ENCODE data around the gene PITPNM1. TPM values are rescaled to one million over a fixed set of nuclear protein-coding genes. Genes with fewer than 3 reads are reported as not detected.

PITPNM1 gene
- total and polyA plus RNA-seq, 2 donors, result 21.6 to 57.2 TPM

DNA sequence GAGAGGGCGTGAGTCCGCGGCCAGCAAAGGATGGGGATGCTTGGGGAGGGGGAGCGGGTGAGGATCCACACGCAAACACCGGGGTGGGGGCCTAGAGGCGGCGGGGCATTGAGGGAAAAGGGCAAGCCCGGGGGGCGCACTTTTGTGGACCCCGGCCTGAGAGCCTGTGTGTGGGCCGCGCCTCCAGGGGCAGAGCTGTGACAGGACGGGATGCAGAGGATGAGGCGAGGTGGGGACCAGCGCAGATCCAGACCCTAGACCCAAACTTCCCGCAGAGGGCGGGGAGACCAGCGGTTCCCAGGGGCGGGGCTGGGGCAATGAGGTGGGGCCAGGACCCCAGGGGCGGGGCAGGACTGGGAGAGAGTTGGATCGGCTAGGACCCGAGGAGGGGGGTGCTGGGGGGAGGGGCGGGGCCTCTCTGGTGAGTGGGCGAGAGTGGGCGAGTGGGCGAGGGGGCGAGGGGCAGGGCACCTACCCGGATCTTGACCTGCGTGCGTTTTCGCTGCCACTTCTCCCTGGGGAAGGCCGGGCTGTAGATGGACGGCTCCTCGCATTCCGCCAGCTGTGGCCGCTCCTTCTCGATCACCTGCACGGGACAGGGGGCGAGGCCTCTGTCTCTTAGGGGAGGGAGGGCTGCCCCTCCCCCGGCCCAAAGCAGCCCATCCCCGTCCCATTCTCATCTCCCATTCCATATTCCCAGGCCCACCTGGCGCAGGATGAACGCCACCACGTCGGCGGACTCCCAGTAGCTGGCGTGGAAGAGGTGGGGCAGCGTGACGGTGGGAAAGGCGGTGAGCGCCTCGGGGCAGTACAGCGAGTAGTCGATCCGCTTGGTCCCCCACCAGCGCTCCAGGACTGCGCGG lies 10.6 kb downstream of the PITPNM1 start:
- Histone ChIP-seq H3K9me3 (ENCODE audit: control insufficient read depth in 2 of 2, insufficient read depth in 1 of 2, low read length in 1 of 2) (no peaks in the 10 kb centered on the region), H3K4me3 (ENCODE audit: low read length in 2 of 2) (no peak overlapping the region), H3K27me3 (ENCODE audit: control insufficient read depth in 2 of 2, insufficient read depth in 1 of 2, low read length in 1 of 2) (no peaks in the 10 kb centered on the region), H3K36me3 (ENCODE audit: control insufficient read depth in 2 of 2, insufficient read depth in 2 of 2, low read length in 1 of 2) (peaks cover 68 to 96% of the 10 kb centered on the region in 2 donors), H3K27ac (ENCODE audit: low read depth in 1 of 2, low read length in 1 of 2) (no peak overlapping the region), H3K4me1 (ENCODE audit: control insufficient read depth in 2 of 2, insufficient read depth in 2 of 2, low read length in 2 of 2) (peaks cover 0 to 2% of the 10 kb centered on the region in 2 donors)
- WGBS, result 98% methylated on average over 59 of the region's 59 CpGs
- no peak for DNase-seq (ENCODE audit: low read depth in 6 of 9, low spot score in 9 of 9)

DNA sequence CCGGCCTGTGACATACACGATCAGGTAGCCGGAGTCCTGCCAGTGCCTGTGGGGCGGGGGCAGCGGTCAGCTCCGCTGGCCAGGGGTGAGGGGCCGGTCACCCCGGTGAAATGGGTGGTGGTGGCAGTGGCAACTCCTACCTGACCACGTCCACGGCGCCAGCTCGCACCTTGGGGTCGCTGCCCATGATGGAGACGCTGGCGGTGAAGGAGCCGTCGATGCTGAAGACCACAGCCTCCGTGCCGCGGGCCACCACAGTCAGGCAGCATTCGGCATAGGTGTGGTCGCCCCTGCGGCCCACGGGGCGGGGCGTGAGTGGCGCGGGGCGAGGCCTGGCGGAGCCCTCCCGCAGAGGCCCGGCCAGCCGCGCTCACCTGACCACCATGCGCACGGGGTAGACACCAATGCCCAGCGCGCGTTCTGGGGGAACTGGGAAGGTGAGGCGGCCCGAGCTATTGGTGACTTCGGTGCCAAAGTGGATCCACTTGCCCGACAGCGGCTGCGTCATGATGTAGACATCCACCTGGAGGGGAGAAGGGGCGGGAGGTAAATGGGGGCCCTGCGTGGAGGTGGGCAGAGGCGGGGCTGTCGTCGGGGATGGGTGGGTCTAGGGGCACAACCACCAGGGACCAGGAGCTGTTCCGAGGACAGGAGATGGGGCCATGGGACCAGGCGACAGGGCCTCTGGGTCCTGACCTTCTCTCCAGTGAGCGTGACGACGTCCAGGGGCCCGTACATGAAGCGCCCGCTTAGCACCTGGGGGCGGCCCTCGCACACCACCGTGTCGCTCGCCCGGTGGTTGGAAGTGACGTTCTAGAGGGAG lies 11.4 kb downstream of the PITPNM1 start:
- Histone ChIP-seq H3K4me3 (ENCODE audit: low read length in 2 of 2) (no peak overlapping the region), H3K9me3 (ENCODE audit: control insufficient read depth in 2 of 2, insufficient read depth in 1 of 2, low read length in 1 of 2) (no peaks in the 10 kb centered on the region), H3K36me3 (ENCODE audit: control insufficient read depth in 2 of 2, insufficient read depth in 2 of 2, low read length in 1 of 2) (peaks cover 76 to 98% of the 10 kb centered on the region in 2 donors), H3K4me1 (ENCODE audit: control insufficient read depth in 2 of 2, insufficient read depth in 2 of 2, low read length in 2 of 2) (peaks cover 0 to 8% of the 10 kb centered on the region in 2 donors), H3K27me3 (ENCODE audit: control insufficient read depth in 2 of 2, insufficient read depth in 1 of 2, low read length in 1 of 2) (no peaks in the 10 kb centered on the region), H3K27ac (ENCODE audit: low read depth in 1 of 2, low read length in 1 of 2) (no peak overlapping the region)
- no peak for DNase-seq (ENCODE audit: low read depth in 6 of 9, low spot score in 9 of 9)
- WGBS, result 98% methylated on average over 65 of the region's 65 CpGs

DNA sequence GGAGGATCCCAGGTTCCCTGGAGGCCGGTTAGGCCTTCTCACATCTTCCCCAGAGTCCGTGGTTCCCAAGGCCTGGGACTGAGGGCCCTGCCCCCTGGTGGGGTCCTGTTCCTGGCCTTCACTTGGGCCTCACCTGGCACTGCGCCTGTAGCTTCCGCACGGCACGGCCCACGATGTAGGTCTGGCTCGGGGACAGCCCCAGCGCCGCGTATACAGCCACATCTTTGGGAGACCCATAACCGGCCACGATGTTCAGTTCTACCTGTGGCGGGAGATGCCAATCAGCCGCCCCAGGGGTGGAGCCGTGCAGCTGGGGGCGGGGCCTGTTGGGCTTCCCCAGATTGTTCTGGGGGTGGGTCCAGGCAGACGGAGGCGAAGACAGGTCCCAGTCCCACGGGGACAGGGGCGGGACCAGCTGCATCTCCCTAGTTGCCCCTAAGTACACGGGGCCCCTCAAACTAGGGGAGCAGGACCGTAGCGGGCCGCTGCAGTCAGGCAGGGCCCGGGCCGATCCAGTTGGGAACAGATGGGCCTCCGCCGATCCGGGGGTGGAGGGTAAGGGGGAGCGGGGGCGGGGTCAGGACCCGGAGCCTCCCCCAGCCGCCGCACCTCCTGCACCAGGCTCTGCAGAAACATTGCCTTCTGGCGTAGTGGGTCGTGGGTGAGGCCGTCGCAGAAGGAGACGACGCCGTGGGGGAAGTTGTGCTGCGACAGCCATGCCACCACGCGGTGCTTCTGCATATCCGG lies 12.2 kb downstream of the PITPNM1 start:
- no peaks in the 10 kb centered on the region for H3K9me3 ChIP-seq (ENCODE audit: control insufficient read depth in 2 of 2, insufficient read depth in 1 of 2, low read length in 1 of 2)
- H3K27ac ChIP-seq (ENCODE audit: low read depth in 1 of 2, low read length in 1 of 2), result no peak overlapping the region
- H3K4me1 ChIP-seq (ENCODE audit: control insufficient read depth in 2 of 2, insufficient read depth in 2 of 2, low read length in 2 of 2), result peaks cover 0 to 8% of the 10 kb centered on the region in 2 donors
- 94% methylated on average over 46 of the region's 46 CpGs for WGBS
- no peak overlapping the region for H3K4me3 ChIP-seq (ENCODE audit: low read length in 2 of 2)
- H3K36me3 ChIP-seq (ENCODE audit: control insufficient read depth in 2 of 2, insufficient read depth in 2 of 2, low read length in 1 of 2), result peaks cover 76 to 98% of the 10 kb centered on the region in 2 donors
- H3K27me3 ChIP-seq (ENCODE audit: control insufficient read depth in 2 of 2, insufficient read depth in 1 of 2, low read length in 1 of 2), result no peaks in the 10 kb centered on the region
- DNase-seq (ENCODE audit: low read depth in 6 of 9, low spot score in 9 of 9), result no peak

- Histone ChIP-seq H3K27me3 (ENCODE audit: control insufficient read depth in 2 of 2, insufficient read depth in 1 of 2, low read length in 1 of 2) (no peaks in the 10 kb centered on the region), H3K4me1 (ENCODE audit: control insufficient read depth in 2 of 2, insufficient read depth in 2 of 2, low read length in 2 of 2) (peaks cover 0 to 8% of the 10 kb centered on the region in 2 donors), H3K9me3 (ENCODE audit: control insufficient read depth in 2 of 2, insufficient read depth in 1 of 2, low read length in 1 of 2) (no peaks in the 10 kb centered on the region), H3K4me3 (ENCODE audit: low read length in 2 of 2) (no peak overlapping the region), H3K36me3 (ENCODE audit: control insufficient read depth in 2 of 2, insufficient read depth in 2 of 2, low read length in 1 of 2) (peaks cover 82 to 93% of the 10 kb centered on the region in 2 donors), H3K27ac (ENCODE audit: low read depth in 1 of 2, low read length in 1 of 2) (no peak overlapping the region)
- no peak for DNase-seq (ENCODE audit: low read depth in 6 of 9, low spot score in 9 of 9)
- 97% methylated on average over 19 of the region's 19 CpGs for WGBS
These were observed 13.0 kb downstream of the PITPNM1 start for GRCh38 chr11:67492069-67492727.

DNA sequence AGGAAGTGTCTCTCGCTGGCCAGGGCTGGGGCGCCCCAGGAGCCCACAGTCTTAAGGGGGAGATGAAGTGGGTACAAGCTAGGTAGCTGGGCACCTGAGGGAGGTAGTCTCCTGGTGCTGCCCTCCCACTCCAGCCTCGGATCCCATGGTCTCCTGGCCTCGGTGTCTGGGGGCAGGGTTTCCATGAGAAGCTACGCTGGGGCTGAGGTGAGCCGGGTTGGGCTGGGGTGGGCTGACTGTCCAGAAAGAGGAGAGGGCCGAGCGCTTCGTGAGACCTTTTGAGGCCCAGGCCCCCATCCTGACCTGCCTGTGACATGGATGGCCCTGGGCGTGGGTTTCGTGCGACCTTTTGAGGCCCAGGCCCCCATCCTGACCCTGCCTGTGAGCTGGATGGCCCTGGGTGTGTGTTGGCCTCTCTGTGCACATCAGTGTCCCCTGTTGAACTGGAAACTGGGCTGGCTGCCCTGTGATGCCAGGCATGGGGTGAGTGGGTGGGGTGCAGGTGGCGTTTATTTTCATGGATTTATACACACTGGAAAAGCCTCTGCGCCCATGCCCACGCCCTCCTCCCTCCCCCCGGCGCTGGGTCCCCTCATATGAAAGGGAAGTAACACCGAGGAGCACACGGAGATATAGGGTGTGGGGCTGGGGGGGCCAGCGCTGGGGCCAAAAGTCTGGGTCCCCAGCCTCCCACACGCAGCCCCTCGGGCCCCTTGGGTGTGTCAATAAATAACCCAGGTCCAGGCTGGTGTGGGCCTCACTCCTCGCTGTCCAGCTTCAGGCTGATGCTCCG lies 13.7 kb downstream of the PITPNM1 start:
- Histone ChIP-seq H3K4me1 (ENCODE audit: control insufficient read depth in 2 of 2, insufficient read depth in 2 of 2, low read length in 2 of 2) (peaks cover 6 to 12% of the 10 kb centered on the region in 2 donors), H3K36me3 (ENCODE audit: control insufficient read depth in 2 of 2, insufficient read depth in 2 of 2, low read length in 1 of 2) (peaks cover 89 to 91% of the 10 kb centered on the region in 2 donors), H3K27ac (ENCODE audit: low read depth in 1 of 2, low read length in 1 of 2) (no peak overlapping the region), H3K4me3 (ENCODE audit: low read length in 2 of 2) (no peak overlapping the region), H3K27me3 (ENCODE audit: control insufficient read depth in 2 of 2, insufficient read depth in 1 of 2, low read length in 1 of 2) (no peaks in the 10 kb centered on the region), H3K9me3 (ENCODE audit: control insufficient read depth in 2 of 2, insufficient read depth in 1 of 2, low read length in 1 of 2) (no peaks in the 10 kb centered on the region)
- WGBS, result 95% methylated on average over 24 of the region's 24 CpGs
- DNase-seq (ENCODE audit: low read depth in 6 of 9, low spot score in 9 of 9), result no peak

DNA sequence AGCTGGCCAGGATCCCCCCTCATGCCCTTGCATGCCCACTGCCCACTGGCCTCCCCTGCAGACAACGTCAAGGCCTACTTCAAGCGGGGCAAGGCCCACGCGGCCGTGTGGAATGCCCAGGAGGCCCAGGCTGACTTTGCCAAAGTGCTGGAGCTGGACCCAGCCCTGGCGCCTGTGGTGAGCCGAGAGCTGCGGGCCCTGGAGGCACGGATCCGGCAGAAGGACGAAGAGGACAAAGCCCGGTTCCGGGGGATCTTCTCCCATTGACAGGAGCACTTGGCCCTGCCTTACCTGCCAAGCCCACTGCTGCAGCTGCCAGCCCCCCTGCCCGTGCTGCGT lies 14.5 kb downstream of the PITPNM1 start:
- H3K36me3 ChIP-seq (ENCODE audit: control insufficient read depth in 2 of 2, insufficient read depth in 2 of 2, low read length in 1 of 2), result peaks cover 83 to 87% of the 10 kb centered on the region in 2 donors
- H3K9me3 ChIP-seq (ENCODE audit: control insufficient read depth in 2 of 2, insufficient read depth in 1 of 2, low read length in 1 of 2), result no peaks in the 10 kb centered on the region
- H3K4me1 ChIP-seq (ENCODE audit: control insufficient read depth in 2 of 2, insufficient read depth in 2 of 2, low read length in 2 of 2), result peaks cover 13 to 20% of the 10 kb centered on the region in 2 donors
- no peak overlapping the region for H3K4me3 ChIP-seq (ENCODE audit: low read length in 2 of 2)
- H3K27me3 ChIP-seq (ENCODE audit: control insufficient read depth in 2 of 2, insufficient read depth in 1 of 2, low read length in 1 of 2), result no peaks in the 10 kb centered on the region
- 96% methylated on average over 15 of the region's 15 CpGs for WGBS
- DNase-seq (ENCODE audit: low read depth in 6 of 9, low spot score in 9 of 9), result no peak
- H3K27ac ChIP-seq (ENCODE audit: low read depth in 1 of 2, low read length in 1 of 2), result no peak overlapping the region

DNA sequence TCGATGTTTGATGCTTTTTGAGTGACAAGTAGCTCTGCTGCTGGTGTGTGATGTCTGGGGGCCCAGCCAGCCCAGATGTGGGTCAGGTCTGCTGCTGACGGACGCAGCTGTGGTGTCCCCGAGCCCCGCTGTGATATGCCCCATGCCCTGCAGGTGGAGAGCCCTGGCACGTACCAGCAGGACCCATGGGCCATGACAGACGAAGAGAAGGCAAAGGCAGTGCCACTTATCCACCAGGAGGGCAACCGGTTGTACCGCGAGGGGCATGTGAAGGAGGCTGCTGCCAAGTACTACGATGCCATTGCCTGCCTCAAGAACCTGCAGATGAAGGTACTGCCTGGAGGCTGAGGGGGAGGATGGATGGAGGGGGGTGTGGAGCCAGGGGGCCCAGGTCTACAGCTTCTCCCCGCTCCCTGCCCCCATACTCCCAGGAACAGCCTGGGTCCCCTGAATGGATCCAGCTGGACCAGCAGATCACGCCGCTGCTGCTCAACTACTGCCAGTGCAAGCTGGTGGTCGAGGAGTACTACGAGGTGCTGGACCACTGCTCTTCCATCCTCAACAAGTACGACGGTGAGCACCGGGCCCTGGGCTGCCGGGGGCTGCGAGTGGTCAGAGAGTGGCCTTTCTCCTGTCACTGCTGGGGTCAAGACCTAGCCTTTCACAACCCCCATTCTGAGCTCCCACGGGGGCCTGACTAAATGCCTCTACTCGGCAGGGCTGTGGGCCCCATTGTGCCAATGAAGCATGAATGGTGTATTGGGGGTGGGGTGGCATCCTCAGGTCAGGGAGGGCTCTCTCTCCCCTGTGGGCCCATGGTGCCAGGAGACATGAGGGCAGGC lies 15.1 kb downstream of the PITPNM1 start:
- no peak for DNase-seq (ENCODE audit: low read depth in 6 of 9, low spot score in 9 of 9)
- Histone ChIP-seq H3K4me3 (ENCODE audit: low read length in 2 of 2) (no peak overlapping the region), H3K4me1 (ENCODE audit: control insufficient read depth in 2 of 2, insufficient read depth in 2 of 2, low read length in 2 of 2) (peaks cover 13 to 26% of the 10 kb centered on the region in 2 donors), H3K9me3 (ENCODE audit: control insufficient read depth in 2 of 2, insufficient read depth in 1 of 2, low read length in 1 of 2) (no peaks in the 10 kb centered on the region), H3K36me3 (ENCODE audit: control insufficient read depth in 2 of 2, insufficient read depth in 2 of 2, low read length in 1 of 2) (peaks cover 77 to 82% of the 10 kb centered on the region in 2 donors), H3K27me3 (ENCODE audit: control insufficient read depth in 2 of 2, insufficient read depth in 1 of 2, low read length in 1 of 2) (no peaks in the 10 kb centered on the region), H3K27ac (ENCODE audit: low read depth in 1 of 2, low read length in 1 of 2) (no peak overlapping the region)
- 97% methylated on average over 23 of the region's 23 CpGs for WGBS
